Dendritic cell treated with granulocyte-macrophage colony-stimulating factor and Interleukin-4, amounts not matched to agents 40 ng/mL and 50 ng/mL, for 4 days (primary cell): Measurements from ENCODE around the gene LSM12.
"Not testable (repeated sequence)": the region's sequence is repeated elsewhere in the genome, so short reads cannot be mapped to it uniquely, and the experiment has no call there.

Experiments used
- H3K27ac Mint-ChIP-seq: one replicate; pipeline ENCODE4 v1.8.0; 2022; ENCODE audit warnings: mild to moderate bottlenecking, mixed read lengths
- H3K27me3 Mint-ChIP-seq: one replicate; pipeline ENCODE4 v1.8.0; 2022; ENCODE audit warnings: mild to moderate bottlenecking, mixed read lengths
- H3K36me3 Mint-ChIP-seq: one replicate; pipeline ENCODE4 v1.8.0; 2022; ENCODE audit warnings: low read depth, mixed read lengths
- H3K4me1 Mint-ChIP-seq: one replicate; pipeline ENCODE4 v1.8.0; 2022; ENCODE audit warnings: low read depth, mixed read lengths
- H3K4me3 Mint-ChIP-seq: one replicate; pipeline ENCODE4 v1.8.0; 2022; ENCODE audit warnings: mild to moderate bottlenecking, moderate library complexity, mixed read lengths
- H3K9me3 Mint-ChIP-seq: one replicate; pipeline ENCODE4 v1.8.0; 2022; ENCODE audit warnings: mixed read lengths
- intact Hi-C: fragments of 100-400 bp; cut with micrococcal nuclease; formaldehyde crosslinking; loops from one replicate; pipeline ENCODE4 v1.15.0; 2022

The LSM12 gene

DNA sequence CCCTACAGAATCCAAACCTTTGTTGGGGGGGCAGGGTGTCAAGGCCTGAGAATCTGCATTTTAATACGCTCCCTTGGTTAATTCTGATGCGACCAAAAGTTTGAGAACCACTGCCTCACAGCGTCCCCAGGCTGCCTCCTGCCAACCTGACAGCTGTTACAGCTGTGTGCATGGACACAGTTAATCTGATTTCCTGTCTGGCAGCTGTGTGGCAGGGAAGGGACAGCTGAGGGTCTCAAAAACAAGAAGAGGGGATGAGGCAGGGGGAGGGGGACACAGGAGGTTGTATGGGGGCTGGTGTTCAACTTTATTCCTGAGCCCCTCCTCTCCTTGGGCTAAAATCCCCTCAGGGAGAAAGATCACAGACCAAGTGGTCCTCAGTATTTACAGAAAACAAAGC is 39.5 kb upstream of the LSM12 start:
- Mint-ChIP-seq H3K4me1 (peaks cover 27% of the 10 kb centered on the region), H3K27me3 (no peaks in the 10 kb centered on the region), H3K36me3 (peaks cover 70% of the 10 kb centered on the region), H3K9me3 (no peaks in the 10 kb centered on the region), H3K4me3 (no peak overlapping the region), H3K27ac (no peak overlapping the region)
- intact Hi-C loops, result no loop called here

DNA sequence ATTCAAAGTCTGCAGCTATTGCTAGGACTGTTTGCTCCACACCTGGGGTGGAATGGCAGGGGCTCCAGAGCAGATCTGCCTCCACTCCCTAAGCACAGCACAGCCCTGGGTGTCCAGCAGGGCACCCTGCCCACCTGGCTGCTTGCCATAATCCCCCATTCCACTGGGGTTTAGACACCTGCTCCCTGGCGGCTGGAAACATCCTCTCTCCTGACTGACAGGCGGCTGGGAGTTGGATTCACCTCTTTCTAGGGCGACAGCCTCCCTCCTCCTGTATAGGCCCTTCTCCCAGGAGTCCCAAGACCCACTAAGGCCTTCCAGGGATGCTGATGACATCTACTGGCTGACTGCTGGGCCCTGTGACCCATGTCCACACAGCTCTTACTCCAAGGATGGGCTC is 39.0 kb upstream of the LSM12 start:
- peaks cover 70% of the 10 kb centered on the region for H3K36me3 Mint-ChIP-seq

DNA sequence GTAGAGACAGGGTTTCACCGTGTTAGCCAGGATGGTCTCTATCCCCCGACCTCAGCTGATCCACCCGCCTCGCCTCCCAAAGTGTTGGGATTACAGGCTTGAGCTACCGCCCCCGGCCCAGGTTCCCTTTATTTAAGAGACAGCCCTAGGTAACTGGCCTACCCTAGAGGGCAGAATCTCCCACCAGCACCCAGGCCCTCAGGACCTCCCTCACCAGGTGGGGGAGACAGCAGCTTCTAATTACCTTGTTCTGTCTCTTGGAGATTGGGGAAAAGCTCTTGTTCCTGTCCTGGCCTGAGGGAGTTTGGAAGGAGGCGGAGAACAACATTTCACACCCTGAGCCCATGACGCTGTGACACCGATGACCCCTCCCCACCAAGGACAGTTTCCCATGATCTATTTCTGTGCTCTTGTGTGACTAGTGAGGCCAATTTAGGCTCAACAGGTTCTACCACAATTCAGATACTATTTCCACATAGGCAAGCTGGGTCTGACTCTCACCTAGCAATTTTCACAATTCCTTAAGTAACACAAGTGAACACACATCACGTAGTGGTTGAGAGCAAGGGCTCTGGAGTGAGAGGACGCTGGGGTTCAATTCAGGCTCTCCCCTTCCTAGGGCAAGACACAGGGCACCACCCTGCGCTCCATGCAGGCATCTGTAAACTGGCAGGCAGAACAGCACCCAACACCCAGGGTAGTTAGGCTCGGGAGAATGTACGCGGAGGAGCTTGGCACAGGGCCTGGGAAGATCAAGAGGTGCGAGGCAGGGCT is 36.6 kb upstream of the LSM12 start:
- Mint-ChIP-seq H3K4me1 (peaks cover 32% of the 10 kb centered on the region), H3K4me3 (no peak overlapping the region), H3K9me3 (no peaks in the 10 kb centered on the region), H3K27me3 (no peaks in the 10 kb centered on the region), H3K36me3 (peaks cover 52% of the 10 kb centered on the region), H3K27ac (no peak overlapping the region)
- intact Hi-C loops, result no loop called here

More for the DNA sequence above, 39.0 kb upstream of the LSM12 start:
- H3K27me3 Mint-ChIP-seq, result no peaks in the 10 kb centered on the region
- no peak overlapping the region for H3K27ac Mint-ChIP-seq
- H3K4me1 Mint-ChIP-seq, result peaks cover 23% of the 10 kb centered on the region
- intact Hi-C loops, result no loop called here
- no peaks in the 10 kb centered on the region for H3K9me3 Mint-ChIP-seq
- no peak overlapping the region for H3K4me3 Mint-ChIP-seq

DNA sequence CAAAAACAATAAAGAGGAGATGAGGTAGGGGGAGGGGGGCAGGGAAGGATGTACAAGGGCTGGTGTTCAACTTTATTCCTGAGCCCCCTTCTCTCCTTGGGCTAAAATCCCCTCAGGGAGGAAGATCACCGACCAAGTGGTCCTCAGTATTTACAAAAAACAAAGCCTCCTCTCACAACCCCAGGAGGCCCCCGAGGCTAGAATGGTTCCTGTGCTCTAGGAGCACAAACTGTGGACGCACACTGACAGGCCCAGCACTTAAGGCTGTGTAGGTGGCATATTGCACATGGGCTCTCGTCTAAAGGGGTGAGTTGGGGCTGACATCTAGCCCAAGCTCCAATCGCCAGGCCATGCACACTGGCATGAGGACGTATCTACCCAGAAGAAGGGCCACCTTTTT is 35.4 kb upstream of the LSM12 start:
- H3K27ac Mint-ChIP-seq, intact Hi-C loops, H3K27me3 Mint-ChIP-seq, H3K9me3 Mint-ChIP-seq, H3K4me3 Mint-ChIP-seq: not testable (repeated sequence)
- Mint-ChIP-seq H3K4me1 (peaks cover 44% of the 10 kb centered on the region), H3K36me3 (peaks cover 40% of the 10 kb centered on the region)

DNA sequence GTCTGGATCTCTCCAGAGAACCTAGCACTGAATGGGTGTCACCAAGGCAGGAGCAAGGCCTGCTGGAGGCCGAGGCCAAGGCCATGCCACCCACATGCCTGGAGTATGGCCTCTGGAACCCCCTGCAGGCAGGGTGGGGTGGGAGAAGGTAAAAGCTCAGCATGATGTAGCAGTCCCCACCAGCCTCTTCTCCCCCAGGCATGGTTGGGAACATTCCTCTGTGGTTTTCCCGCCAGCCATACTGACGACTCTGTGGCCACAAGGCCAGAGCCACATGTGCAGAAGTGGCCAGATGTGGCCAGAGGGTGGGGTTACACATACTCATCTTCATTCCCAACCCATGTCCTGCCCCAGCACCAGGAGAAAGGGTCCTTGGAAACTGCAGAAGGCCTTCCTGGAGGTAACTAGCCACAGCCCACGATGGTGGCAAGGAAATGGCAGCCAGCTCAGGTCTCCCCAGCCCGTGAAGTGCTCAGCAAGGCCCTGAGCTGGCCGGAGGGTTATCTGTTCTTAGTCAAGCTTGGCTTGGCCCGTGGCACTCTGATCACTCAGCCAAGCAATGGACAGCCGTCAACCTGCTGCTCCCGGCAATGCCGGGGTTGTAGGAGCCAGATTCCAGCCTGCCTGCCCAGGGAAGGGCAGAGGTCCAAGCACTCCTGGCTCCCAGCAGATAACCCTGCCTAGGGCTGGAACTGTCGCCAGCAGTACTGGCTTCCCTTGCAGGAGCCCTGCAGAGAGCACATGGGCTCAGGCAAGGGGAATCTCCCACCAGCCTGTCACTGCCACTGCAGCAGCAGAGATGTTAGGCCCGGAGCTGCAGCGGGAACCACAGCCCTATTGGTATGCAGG is 30.9 kb upstream of the LSM12 start:
- no peaks in the 10 kb centered on the region for H3K27me3 Mint-ChIP-seq
- intact Hi-C loops, result loop anchor here (2.0 kb wide), 1 partner anchor 13 kb away; no protein-coding TSS in a partner anchor
- peak overlapping the region; percentile 97 for H3K27ac Mint-ChIP-seq
- H3K36me3 Mint-ChIP-seq, result peaks cover 27% of the 10 kb centered on the region
- no peaks in the 10 kb centered on the region for H3K9me3 Mint-ChIP-seq
- no peak overlapping the region for H3K4me3 Mint-ChIP-seq
- H3K4me1 Mint-ChIP-seq, result peaks cover 51% of the 10 kb centered on the region

DNA sequence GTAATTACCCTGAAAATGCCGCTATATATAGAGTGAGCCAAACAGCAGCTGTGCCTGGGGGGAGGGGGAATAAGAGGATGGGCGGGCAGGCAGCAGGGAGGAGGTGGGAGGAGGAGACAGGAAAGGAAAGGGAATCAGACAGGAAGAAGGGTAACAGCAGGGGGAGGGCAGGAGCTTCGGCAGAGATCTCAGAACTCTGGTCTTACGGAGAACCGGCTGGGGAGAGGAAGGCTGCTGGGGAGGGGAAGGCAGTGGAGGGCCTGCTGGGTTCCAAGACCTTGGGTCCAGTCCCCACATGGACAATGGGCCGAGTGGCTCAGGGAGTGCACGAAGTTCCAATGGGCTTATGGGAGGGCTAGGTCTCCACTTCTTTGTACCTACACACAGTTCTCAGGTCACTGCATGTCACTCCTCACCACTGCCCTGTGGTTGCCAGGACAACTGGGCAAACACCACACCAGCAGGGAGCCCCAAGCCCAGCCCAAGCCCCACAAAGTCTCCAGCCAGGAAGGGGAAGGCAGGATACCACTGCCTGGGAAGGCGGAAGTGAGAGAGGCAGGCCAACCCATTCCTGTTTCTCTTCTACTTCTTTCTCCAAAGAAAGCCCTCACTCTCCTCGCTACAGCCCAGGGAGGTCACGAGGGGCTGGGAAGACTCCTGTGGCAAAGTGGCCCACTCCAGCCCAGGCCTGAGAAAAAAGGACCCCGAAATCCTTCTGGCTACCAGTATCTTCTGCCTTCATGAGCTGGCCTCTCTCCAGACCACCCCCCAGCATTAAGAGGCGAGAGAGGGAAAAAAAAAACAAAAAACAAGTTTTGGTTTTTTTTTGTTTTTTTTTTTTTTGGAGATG is 29.4 kb upstream of the LSM12 start:
- peaks cover 32% of the 10 kb centered on the region for H3K36me3 Mint-ChIP-seq
- H3K27ac Mint-ChIP-seq, result peak overlapping the region; percentile 97

DNA sequence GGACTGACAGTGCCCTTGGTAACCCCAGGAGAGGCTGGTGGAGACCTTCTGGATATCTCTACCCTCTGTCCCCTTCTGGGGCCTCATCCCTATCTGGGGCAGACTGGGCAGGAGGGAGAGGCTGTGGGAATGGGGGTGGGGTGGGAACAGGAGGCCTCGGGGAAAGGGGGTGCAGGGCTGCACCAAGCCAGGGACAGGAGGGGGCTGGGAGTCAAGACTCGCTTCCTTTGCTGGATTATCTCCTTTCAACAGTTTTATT is 28.8 kb upstream of the LSM12 start:
- Mint-ChIP-seq H3K27me3 (no peaks in the 10 kb centered on the region), H3K9me3 (no peaks in the 10 kb centered on the region), H3K36me3 (peaks cover 37% of the 10 kb centered on the region), H3K27ac (peak overlapping the region; percentile 97), H3K4me3 (peak overlapping the region; percentile 75), H3K4me1 (peaks cover 51% of the 10 kb centered on the region)
- intact Hi-C loops, result no loop called here

More for the DNA sequence above, 29.4 kb upstream of the LSM12 start:
- H3K9me3 Mint-ChIP-seq, result no peaks in the 10 kb centered on the region
- peak overlapping the region; percentile 75 for H3K4me3 Mint-ChIP-seq
- intact Hi-C loops, result loop anchor here (2.0 kb wide), 1 partner anchor 15 kb away; no protein-coding TSS in a partner anchor
- peaks cover 51% of the 10 kb centered on the region for H3K4me1 Mint-ChIP-seq
- no peaks in the 10 kb centered on the region for H3K27me3 Mint-ChIP-seq

DNA sequence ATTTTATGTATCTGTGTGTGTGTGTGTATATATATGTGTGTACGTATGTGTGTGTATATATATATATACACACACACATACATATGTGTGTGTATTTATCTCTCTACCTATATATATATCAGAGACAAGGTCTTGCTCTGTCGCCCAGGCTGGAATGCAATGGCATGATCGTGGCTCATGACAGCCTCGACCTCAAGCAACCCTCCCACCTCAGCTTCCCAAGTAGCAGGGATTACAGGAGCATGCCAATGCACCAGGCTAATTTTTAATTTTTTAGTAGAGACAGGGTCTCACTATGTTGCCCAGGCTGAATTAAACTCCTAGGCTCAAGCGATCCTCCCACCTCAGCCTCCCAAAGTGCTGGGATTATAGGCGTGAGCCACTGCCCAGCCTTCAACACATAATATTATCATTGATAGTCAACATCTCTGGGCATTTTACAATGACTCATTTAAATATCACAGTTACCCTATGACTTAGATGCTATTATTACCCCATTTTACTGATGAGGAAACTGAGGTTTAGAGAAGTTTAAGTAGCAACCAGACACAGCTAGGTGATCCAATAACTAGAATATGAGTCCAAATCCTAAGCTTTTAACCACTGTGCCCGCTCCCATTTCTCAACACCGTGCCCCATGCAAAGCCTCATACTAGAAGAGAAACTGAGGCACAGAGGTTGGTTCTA is 28.4 kb upstream of the LSM12 start:
- peaks cover 47% of the 10 kb centered on the region for H3K4me1 Mint-ChIP-seq
- peak overlapping the region; percentile 97 for H3K27ac Mint-ChIP-seq
- no peak overlapping the region for H3K4me3 Mint-ChIP-seq
- no peaks in the 10 kb centered on the region for H3K9me3 Mint-ChIP-seq
- H3K36me3 Mint-ChIP-seq, result peaks cover 38% of the 10 kb centered on the region
- intact Hi-C loops, result no loop called here
- H3K27me3 Mint-ChIP-seq, result no peaks in the 10 kb centered on the region

DNA sequence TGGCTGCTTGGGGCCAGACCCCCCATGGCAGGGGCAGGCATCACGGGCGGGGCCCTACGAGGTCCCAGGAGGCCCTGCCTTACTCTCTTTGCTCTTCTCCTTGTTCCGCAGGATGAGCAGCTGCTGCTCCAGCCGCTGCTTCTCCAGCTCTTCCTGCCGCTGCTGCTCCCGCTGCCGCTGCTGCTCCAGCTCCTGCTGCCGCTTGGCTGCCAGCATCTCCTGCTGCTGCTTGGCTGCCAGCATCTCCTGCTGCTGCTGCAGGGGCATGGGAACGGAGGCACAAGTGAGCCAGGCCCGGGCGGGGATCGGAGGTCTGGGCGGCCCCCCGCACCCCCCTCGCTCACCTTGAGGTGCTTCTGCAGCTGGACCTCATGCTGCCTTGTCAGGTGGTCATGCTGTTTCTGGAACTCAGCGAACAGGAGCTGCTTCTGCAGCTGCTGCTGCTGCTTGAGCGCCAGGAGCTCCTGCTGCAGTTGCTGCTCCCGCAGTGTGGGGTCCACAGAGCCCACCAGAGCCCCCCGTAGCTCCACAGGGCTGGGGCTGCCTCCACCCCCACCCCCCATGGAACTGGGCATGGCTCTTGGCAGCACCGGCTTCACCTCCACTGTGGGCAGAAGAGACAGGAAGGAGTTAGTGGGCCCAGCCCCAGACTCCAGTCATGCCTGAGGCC is 26.9 kb upstream of the LSM12 start:
- peaks cover 32% of the 10 kb centered on the region for H3K4me1 Mint-ChIP-seq
- H3K27me3 Mint-ChIP-seq, result no peaks in the 10 kb centered on the region
- H3K4me3 Mint-ChIP-seq, result no peak overlapping the region
- no peak overlapping the region for H3K27ac Mint-ChIP-seq
- H3K36me3 Mint-ChIP-seq, result peaks cover 51% of the 10 kb centered on the region
- no peaks in the 10 kb centered on the region for H3K9me3 Mint-ChIP-seq
- intact Hi-C loops, result no loop called here

DNA sequence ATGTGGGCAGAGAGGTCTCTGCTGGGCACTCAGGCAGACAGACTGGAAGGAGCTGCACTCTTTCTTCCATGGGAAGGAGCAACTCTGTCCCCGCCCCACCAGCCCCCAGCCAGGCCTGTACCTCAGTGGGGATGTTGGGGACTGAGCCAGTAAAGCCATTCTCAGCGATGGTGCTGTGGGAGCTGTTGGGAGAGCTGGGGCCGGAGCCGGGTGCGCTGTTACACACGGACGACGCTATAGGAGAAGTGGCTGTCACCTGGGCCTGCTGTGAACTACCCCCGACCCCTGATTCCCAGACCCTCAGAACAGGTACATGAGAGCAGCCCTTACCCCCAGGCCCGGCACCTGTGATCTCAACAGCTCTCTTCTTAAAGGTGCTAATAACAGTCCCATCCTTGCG is 25.6 kb upstream of the LSM12 start:
- Mint-ChIP-seq H3K4me3 (no peak overlapping the region), H3K27me3 (no peaks in the 10 kb centered on the region), H3K9me3 (no peaks in the 10 kb centered on the region), H3K4me1 (peaks cover 29% of the 10 kb centered on the region), H3K27ac (no peak overlapping the region), H3K36me3 (peaks cover 64% of the 10 kb centered on the region)
- intact Hi-C loops, result no loop called here

DNA sequence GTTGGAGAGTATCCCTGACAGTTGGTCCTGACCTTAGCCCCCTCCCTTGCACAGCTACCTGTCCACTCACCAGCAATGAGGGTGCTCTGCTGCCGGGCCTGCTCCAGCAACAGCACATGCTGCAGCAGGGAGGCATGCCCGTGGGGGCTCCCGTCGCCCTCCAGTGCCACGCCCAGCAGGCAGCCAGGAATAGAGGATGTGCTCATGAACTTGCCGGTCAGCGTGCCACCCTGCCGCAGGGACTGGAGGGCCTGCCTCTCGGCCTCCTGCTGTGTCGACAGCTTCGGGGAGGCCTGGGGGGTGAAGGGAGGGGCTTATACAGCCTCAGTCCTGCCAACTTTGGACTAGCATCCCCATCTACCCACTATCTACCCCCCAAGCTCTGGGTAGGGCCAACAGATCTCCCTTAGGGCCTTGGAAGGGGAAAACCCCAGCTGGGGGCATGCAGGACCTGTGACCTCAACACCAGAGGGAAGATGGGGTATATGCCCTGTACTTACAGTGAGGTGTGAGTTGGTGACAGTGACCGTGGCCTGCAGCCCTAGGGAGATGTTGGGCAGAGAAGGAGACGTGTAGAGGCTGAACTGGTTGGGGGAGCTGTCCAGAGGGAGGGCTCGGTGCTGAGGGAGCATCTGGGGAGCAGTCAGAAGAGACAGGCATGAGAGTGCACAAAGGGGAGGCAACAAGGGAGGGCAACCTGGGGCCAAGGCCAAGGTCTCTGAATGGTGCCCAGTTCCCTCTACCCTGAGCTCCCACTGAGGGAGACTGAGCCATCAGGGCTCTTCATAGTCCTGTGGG is 24.9 kb upstream of the LSM12 start:
- Mint-ChIP-seq H3K27ac (no peak overlapping the region), H3K27me3 (no peaks in the 10 kb centered on the region), H3K9me3 (no peaks in the 10 kb centered on the region), H3K4me1 (peaks cover 28% of the 10 kb centered on the region), H3K4me3 (no peak overlapping the region), H3K36me3 (peaks cover 70% of the 10 kb centered on the region)
- intact Hi-C loops, result no loop called here

DNA sequence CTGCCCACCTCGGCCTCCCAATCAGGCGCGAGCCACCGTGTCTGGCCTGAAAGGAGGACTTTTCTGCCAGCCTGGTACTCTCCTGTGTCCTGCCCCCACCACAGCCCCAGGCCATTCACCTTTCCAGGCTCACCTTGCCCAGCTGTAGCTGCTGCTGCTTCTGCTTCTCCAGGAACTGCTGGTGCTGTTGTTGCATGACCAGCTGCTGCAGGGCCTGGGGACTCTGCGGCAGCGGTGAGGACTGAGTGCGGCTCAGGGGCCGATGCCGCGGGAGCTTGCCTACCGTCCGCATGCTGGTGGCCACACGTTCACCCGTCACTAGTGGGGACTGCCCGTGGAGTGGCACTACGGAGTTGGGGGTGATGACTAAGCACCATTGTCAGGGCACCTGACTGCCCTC is 21.8 kb upstream of the LSM12 start:
- Mint-ChIP-seq H3K4me3 (no peak overlapping the region), H3K9me3 (no peaks in the 10 kb centered on the region), H3K27me3 (no peaks in the 10 kb centered on the region), H3K27ac (no peak overlapping the region), H3K4me1 (peaks cover 14% of the 10 kb centered on the region), H3K36me3 (peaks cover 94% of the 10 kb centered on the region)
- intact Hi-C loops, result no loop called here
